HG02763 (cell line): Measurements from ENCODE around the gene HSD17B1.
"Not testable (repeated sequence)": the region's sequence is repeated elsewhere in the genome, so short reads cannot be mapped to it uniquely, and the experiment has no call there.

Experiments used
- ATAC-seq: cut with Tn5 transposase; IDR thresholded peaks from one replicate; pipeline ENCODE4 v1.9.1; 2021; ENCODE audit warnings: mild to moderate bottlenecking, moderate library complexity; ENCODE audit not compliant: unreplicated experiment

Gene HSD17B1

GRCh38 chr17:42545755-42546505, 6.8 kb upstream of the HSD17B1 start:
- not testable (repeated sequence) for ATAC-seq

GRCh38 chr17:42547001-42547461, 5.7 kb upstream of the HSD17B1 start:
- no peak for ATAC-seq

GRCh38 chr17:42547698-42548069, 5.0 kb upstream of the HSD17B1 start:
- no peak for ATAC-seq

- peak; percentile 55 for ATAC-seq
These were observed 4.5 kb upstream of the HSD17B1 start for GRCh38 chr17:42548070-42548837.

- no peak for ATAC-seq
These were observed 3.5 kb upstream of the HSD17B1 start for GRCh38 chr17:42548993-42549755.

GRCh38 chr17:42553161-42553818, 567 bp downstream of the HSD17B1 start:
- ATAC-seq: no peak

- ATAC-seq: no peak
These were observed 1.1 kb downstream of the HSD17B1 start for GRCh38 chr17:42553866-42554249.

- ATAC-seq: peak; percentile 79
These were observed 1.8 kb downstream of the HSD17B1 start for GRCh38 chr17:42554250-42555121.

GRCh38 chr17:42555122-42555622, 2.4 kb downstream of the HSD17B1 start:
- ATAC-seq: no peak

GRCh38 chr17:42555961-42556617, 3.4 kb downstream of the HSD17B1 start:
- ATAC-seq: not testable (repeated sequence)

- ATAC-seq: no peak
These were observed 6.4 kb downstream of the HSD17B1 start for GRCh38 chr17:42559075-42559474.

- no peak for ATAC-seq
These were observed 7.5 kb downstream of the HSD17B1 start for GRCh38 chr17:42560246-42560645.

- ATAC-seq: no peak
These were observed 9.2 kb downstream of the HSD17B1 start, which contains the start of gene COASY for GRCh38 chr17:42561897-42562387. Gene COASY (plus strand): TSS chr17:42562148. CDS start chr17:42562623, 475 bp downstream.

- ATAC-seq: no peak
These were observed 9.8 kb downstream of the HSD17B1 start for GRCh38 chr17:42562388-42563142.

GRCh38 chr17:42563143-42563509, 10.4 kb downstream of the HSD17B1 start:
- no peak for ATAC-seq

- no peak for ATAC-seq
These were observed 10.8 kb downstream of the HSD17B1 start for GRCh38 chr17:42563543-42563942.

- ATAC-seq: no peak
These were observed 11.2 kb downstream of the HSD17B1 start for GRCh38 chr17:42563950-42564349.

- no peak for ATAC-seq
These were observed 12.2 kb downstream of the HSD17B1 start for GRCh38 chr17:42564815-42565522.
